HCT116 (cell line): ENCODE data around the gene VAV2. TPM values are rescaled to one million over a fixed set of nuclear protein-coding genes. Genes with fewer than 3 reads are reported as not detected.

ENCODE experiments used
- ATAC-seq: fragments of 200-7000 bp; cut with Tn5 transposase; 2 replicates; pipeline ENCODE4 v1.9.1; 2020; ENCODE audit warnings: mild to moderate bottlenecking, moderate library complexity
- BruUV-seq: library from RNA; stranded (reverse); fragments of 400-500 nt; replicated peaks from 2 replicates; lab custom pipeline; 2021; lab: Mats Ljungman, UMichigan
- CTCF ChIA-PET: fragments of 300-600 bp; sonication (Branson Sonifier 250); formaldehyde crosslinking; loops from one replicate; lab custom pipeline; 2021; ENCODE audit warnings: antibody characterized with exemption; lab: Charles Lee
- POLR2A ChIA-PET: fragments of 300-600, 350-600 bp; sonication (Branson Sonifier 250); formaldehyde crosslinking; loops from one replicate; lab custom pipeline; 2021; ENCODE audit warnings: antibody characterized with exemption; lab: Charles Lee
- RAD21 ChIA-PET, 2 experiments: fragments of 300-600 bp; sonication (Branson Sonifier 250); formaldehyde crosslinking; loops; one replicate each; lab custom pipeline; 2023; ENCODE audit warnings: low total read pairs in 2 of 2; ENCODE audit not compliant: uncharacterized antibody in 2 of 2, unreplicated experiment in 2 of 2, low non-redundant PET in 1 of 2; lab: Charles Lee
- DNase-seq: peaks from one replicate; pipeline ENCODE4 v3.0.0-alpha.2; 2010; ENCODE audit warnings: low read depth, low spot score
- H2AFZ ChIP-seq: fragments of 200-600 bp; shearing (Covaris generic), sonication (generic); 2 replicates; pipeline ENCODE4 v1.6.1; 2017; ENCODE audit warnings: low read depth, mixed run types, mixed read lengths, antibody characterized with exemption, low read length; ENCODE audit not compliant: poor library complexity, severe bottlenecking
- H3K27ac ChIP-seq: 2 replicates; pipeline ENCODE4 v1.5.1; 2012; ENCODE audit warnings: low read depth, low read length
- H3K27me3 ChIP-seq: fragments of 200-600 bp; sonication (generic); 2 replicates; pipeline ENCODE4 v1.6.1; 2016; ENCODE audit warnings: mixed run types, low read length, mixed read lengths; ENCODE audit not compliant: insufficient read depth
- H3K36me3 ChIP-seq, 2 experiments: fragments of 200-500 bp in 1 of 2; fragments of 200-600 bp in 1 of 2; sonication (Bioruptor generic) in 1 of 2; sonication (generic) in 1 of 2; 2 replicates each; pipeline versions ENCODE4 v1.5.1 to v1.6.1; 2014 to 2016; ENCODE audit warnings: low read length in 2 of 2, inconsistent platforms in 1 of 2, mixed read lengths in 1 of 2, mixed run types in 1 of 2; ENCODE audit not compliant: insufficient read depth in 2 of 2, control insufficient read depth in 1 of 2
- H3K4me1 ChIP-seq, 2 experiments: fragments of 200-600 bp in 1 of 2; sonication (generic) in 1 of 2; 2 replicates each; pipeline versions ENCODE4 v1.5.1 to v1.6.1; 2012 to 2017; ENCODE audit warnings: low read length in 2 of 2, inconsistent platforms in 1 of 2, mild to moderate bottlenecking in 1 of 2, mixed read lengths in 1 of 2, mixed run types in 1 of 2, moderate library complexity in 1 of 2; ENCODE audit not compliant: insufficient read depth in 2 of 2, control insufficient read depth in 1 of 2
- H3K4me2 ChIP-seq: fragments of 200-600 bp; sonication (generic); 2 replicates; pipeline ENCODE4 v1.6.1; 2017; ENCODE audit warnings: mixed run types, low read length, mixed read lengths
- H3K4me3 ChIP-seq, 2 experiments: fragments of 200-600 bp in 1 of 2; sonication (generic) in 1 of 2; replicated peaks in 1 of 2; 2 replicates each; pipeline ENCODE4 v1.5.1; 2011 to 2016; ENCODE audit warnings: low read length in 2 of 2, control low read depth in 1 of 2, low read depth in 1 of 2, mild to moderate bottlenecking in 1 of 2, mixed read lengths in 1 of 2, mixed run types in 1 of 2
- H3K79me2 ChIP-seq: fragments of 200-600 bp; sonication (generic); 2 replicates; pipeline ENCODE4 v1.6.1; 2017; ENCODE audit warnings: mild to moderate bottlenecking, mixed run types, low read length, moderate library complexity, mixed read lengths; ENCODE audit not compliant: insufficient read depth
- H3K9ac ChIP-seq: fragments of 200-600 bp; sonication (generic); 2 replicates; pipeline ENCODE4 v1.6.1; 2016; ENCODE audit warnings: low read length, mixed read lengths
- H3K9me2 ChIP-seq: fragments of 200-600 bp; sonication (generic), shearing (Covaris generic); 2 replicates; pipeline ENCODE4 v1.6.1; 2017; ENCODE audit warnings: mixed run types, mild to moderate bottlenecking, moderate library complexity; ENCODE audit not compliant: insufficient read depth
- H3K9me3 ChIP-seq, 2 experiments: fragments of 200-500 bp in 1 of 2; fragments of 200-600 bp in 1 of 2; sonication (Bioruptor generic) in 1 of 2; sonication (generic) in 1 of 2; 2 replicates each; pipeline ENCODE4 v1.6.1; 2014 to 2017; ENCODE audit warnings: low read length in 2 of 2, mixed read lengths in 2 of 2, inconsistent platforms in 1 of 2, low read depth in 1 of 2, mild to moderate bottlenecking in 1 of 2, mixed run types in 1 of 2, moderate library complexity in 1 of 2; ENCODE audit not compliant: control insufficient read depth in 1 of 2, insufficient read depth in 1 of 2
- H4K20me1 ChIP-seq: fragments of 200-600 bp; sonication (generic), shearing (Covaris generic); 2 replicates; pipeline ENCODE4 v1.6.1; 2017; ENCODE audit warnings: mixed run types, mild to moderate bottlenecking, moderate library complexity; ENCODE audit not compliant: insufficient read depth
- CBX3 ChIP-seq: IDR thresholded peaks from 2 replicates; pipeline ENCODE4 v1.6.1; 2012; ENCODE audit warnings: low read depth
- CEBPB ChIP-seq: IDR thresholded peaks from 2 replicates; pipeline ENCODE4 v1.6.1; 2012; ENCODE audit warnings: low read depth
- EZH2phosphoT487 ChIP-seq: fragments of 200-600 bp; IDR thresholded peaks from 2 replicates; pipeline ENCODE4 v1.6.1; 2018; ENCODE audit warnings: antibody characterized with exemption, borderline replicate concordance
- FOSL1 ChIP-seq: IDR thresholded peaks from 2 replicates; pipeline ENCODE4 v1.6.1; 2012; ENCODE audit warnings: low read depth
- SRF ChIP-seq: IDR thresholded peaks from 2 replicates; pipeline ENCODE4 v1.6.1; 2012; ENCODE audit warnings: low read depth
- intact Hi-C: fragments of 100-400 bp; cut with micrococcal nuclease; formaldehyde crosslinking; loops from 2 replicates; pipeline ENCODE4 v1.10.0; 2022
- total RNA-seq: library from RNA; stranded (reverse); gene quantifications from one replicate; pipeline ENCODE4 v1.2.1, GENCODE V29; 2021; ENCODE audit not compliant: unreplicated experiment
- TF ChIP-seq, protein P1 (sequence below): IDR thresholded peaks from 2 replicates; pipeline ENCODE4 v1.6.1; 2011; ENCODE audit warnings: mild to moderate bottlenecking, low read length, moderate library complexity; ENCODE audit not compliant: insufficient replicate concordance; ENCODE audit errors: extremely low read depth
- TF ChIP-seq, protein P2 (sequence below): IDR thresholded peaks from 2 replicates; pipeline ENCODE4 v1.6.1; 2012
- TF ChIP-seq, protein P3 (sequence below): IDR thresholded peaks from 2 replicates; pipeline ENCODE4 v1.6.1; 2012; ENCODE audit warnings: low read depth
- TF ChIP-seq, protein P4 (sequence below): IDR thresholded peaks from 2 replicates; pipeline ENCODE4 v1.6.1; 2012

The VAV2 gene
- total RNA-seq, 1 experiment from 2014 or later: 33.2 TPM

DNA sequence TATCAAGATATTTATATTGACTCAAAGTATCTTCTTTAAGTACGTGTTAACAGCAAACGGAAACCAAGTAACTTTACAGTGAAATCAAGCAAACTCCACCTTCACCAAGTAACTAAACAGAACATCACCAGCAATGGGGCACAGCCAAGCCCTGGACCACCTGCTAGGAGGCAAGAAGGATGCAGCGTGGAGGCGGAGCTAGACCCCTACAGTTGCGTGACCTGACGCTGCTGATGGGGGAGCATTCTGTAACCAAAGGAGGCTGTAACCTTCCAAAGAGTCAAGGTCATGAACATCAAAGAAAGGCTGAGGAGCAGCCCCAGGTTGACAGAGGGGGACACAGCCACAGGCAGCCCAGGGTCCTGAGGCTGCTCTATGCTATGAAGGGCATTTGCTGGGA lies 6.1 kb downstream of the VAV2 start:
- Histone ChIP-seq H3K4me2 (no peak overlapping the region), H3K9me3 (no peaks in the 10 kb centered on the region), H3K9ac (no peak overlapping the region), H3K79me2 (peaks cover 90% of the 10 kb centered on the region), H3K4me1 (peaks cover 3 to 15% of the 10 kb centered on the region in 2 experiments; a peak in 3 of 4 replicates), H3K27me3 (no peaks in the 10 kb centered on the region), H4K20me1 (no peaks in the 10 kb centered on the region), H3K27ac (no peak overlapping the region), H2AFZ (no peak overlapping the region), H3K9me2 (no peaks in the 10 kb centered on the region), H3K4me3 (no peak overlapping the region), H3K36me3 (no peaks in the 10 kb centered on the region)
- no TSS peak for BruUV-seq
- ChIA-PET CTCF (no interaction called here), POLR2A (interaction anchor here (0.9 kb wide), 1 partner anchor 338 kb away, joined by 3 read pairs; no protein-coding TSS in a partner anchor), RAD21 (no interaction called here)
- ATAC-seq (no peak), DNase-seq (no peak)
- intact Hi-C loops: no loop called here
- TF ChIP-seq FOSL1 (no peak), SRF (no peak), CBX3 (no peak), EZH2phosphoT487 (no peak), CEBPB (no peak)
- TF ChIP-seq, protein P1, sequence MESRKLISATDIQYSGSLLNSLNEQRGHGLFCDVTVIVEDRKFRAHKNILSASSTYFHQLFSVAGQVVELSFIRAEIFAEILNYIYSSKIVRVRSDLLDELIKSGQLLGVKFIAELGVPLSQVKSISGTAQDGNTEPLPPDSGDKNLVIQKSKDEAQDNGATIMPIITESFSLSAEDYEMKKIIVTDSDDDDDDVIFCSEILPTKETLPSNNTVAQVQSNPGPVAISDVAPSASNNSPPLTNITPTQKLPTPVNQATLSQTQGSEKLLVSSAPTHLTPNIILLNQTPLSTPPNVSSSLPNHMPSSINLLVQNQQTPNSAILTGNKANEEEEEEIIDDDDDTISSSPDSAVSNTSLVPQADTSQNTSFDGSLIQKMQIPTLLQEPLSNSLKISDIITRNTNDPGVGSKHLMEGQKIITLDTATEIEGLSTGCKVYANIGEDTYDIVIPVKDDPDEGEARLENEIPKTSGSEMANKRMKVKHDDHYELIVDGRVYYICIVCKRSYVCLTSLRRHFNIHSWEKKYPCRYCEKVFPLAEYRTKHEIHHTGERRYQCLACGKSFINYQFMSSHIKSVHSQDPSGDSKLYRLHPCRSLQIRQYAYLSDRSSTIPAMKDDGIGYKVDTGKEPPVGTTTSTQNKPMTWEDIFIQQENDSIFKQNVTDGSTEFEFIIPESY: no peak
- TF ChIP-seq, protein P2, sequence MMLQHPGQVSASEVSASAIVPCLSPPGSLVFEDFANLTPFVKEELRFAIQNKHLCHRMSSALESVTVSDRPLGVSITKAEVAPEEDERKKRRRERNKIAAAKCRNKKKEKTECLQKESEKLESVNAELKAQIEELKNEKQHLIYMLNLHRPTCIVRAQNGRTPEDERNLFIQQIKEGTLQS: no peak
- TF ChIP-seq, protein P3, sequence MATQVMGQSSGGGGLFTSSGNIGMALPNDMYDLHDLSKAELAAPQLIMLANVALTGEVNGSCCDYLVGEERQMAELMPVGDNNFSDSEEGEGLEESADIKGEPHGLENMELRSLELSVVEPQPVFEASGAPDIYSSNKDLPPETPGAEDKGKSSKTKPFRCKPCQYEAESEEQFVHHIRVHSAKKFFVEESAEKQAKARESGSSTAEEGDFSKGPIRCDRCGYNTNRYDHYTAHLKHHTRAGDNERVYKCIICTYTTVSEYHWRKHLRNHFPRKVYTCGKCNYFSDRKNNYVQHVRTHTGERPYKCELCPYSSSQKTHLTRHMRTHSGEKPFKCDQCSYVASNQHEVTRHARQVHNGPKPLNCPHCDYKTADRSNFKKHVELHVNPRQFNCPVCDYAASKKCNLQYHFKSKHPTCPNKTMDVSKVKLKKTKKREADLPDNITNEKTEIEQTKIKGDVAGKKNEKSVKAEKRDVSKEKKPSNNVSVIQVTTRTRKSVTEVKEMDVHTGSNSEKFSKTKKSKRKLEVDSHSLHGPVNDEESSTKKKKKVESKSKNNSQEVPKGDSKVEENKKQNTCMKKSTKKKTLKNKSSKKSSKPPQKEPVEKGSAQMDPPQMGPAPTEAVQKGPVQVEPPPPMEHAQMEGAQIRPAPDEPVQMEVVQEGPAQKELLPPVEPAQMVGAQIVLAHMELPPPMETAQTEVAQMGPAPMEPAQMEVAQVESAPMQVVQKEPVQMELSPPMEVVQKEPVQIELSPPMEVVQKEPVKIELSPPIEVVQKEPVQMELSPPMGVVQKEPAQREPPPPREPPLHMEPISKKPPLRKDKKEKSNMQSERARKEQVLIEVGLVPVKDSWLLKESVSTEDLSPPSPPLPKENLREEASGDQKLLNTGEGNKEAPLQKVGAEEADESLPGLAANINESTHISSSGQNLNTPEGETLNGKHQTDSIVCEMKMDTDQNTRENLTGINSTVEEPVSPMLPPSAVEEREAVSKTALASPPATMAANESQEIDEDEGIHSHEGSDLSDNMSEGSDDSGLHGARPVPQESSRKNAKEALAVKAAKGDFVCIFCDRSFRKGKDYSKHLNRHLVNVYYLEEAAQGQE: no peak
- TF ChIP-seq, protein P4, sequence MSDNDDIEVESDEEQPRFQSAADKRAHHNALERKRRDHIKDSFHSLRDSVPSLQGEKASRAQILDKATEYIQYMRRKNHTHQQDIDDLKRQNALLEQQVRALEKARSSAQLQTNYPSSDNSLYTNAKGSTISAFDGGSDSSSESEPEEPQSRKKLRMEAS: no peak
